HL-60 (cell line): Measurements from ENCODE around the gene SOBP.

ENCODE experiments used
- DNase-seq, 2 experiments: peaks; one replicate each; pipeline ENCODE4 v3.0.0-alpha.2; 2010 to 2020; ENCODE audit warnings: low read depth in 1 of 2, low spot score in 1 of 2
- H3K27ac ChIP-seq: fragments of 250-450 bp; sonication (Bioruptor Pico); replicated peaks from 2 replicates; pipeline ENCODE4 v1.5.1; 2020; ENCODE audit warnings: mild to moderate bottlenecking, moderate library complexity
- H3K27me3 ChIP-seq: fragments of 250-450 bp; sonication (Bioruptor Pico); 2 replicates; pipeline ENCODE4 v1.5.1; 2021; ENCODE audit warnings: mild to moderate bottlenecking, moderate library complexity; ENCODE audit not compliant: insufficient read depth, poor library complexity, severe bottlenecking
- H3K4me3 ChIP-seq: replicated peaks from 2 replicates; pipeline ENCODE4 v1.5.1; 2011; ENCODE audit warnings: mild to moderate bottlenecking, control low read depth, low read length; ENCODE audit not compliant: insufficient read depth
- CTCF ChIP-seq: IDR thresholded peaks from one replicate; pipeline ENCODE4 v1.5.1; 2011; ENCODE audit warnings: low read length, control low read depth, inconsistent platforms; ENCODE audit not compliant: insufficient read depth
- GABPA ChIP-seq: IDR thresholded peaks from 2 replicates; pipeline ENCODE4 v1.6.1; 2012; ENCODE audit warnings: low read depth
- POLR2AphosphoS5 ChIP-seq: IDR thresholded peaks from 2 replicates; pipeline ENCODE4 v1.6.1; 2012; ENCODE audit warnings: low read depth
- REST ChIP-seq: IDR thresholded peaks from 2 replicates; pipeline ENCODE4 v1.6.1; 2012; ENCODE audit warnings: low read depth; ENCODE audit not compliant: insufficient replicate concordance
- SPI1 ChIP-seq: IDR thresholded peaks from 2 replicates; pipeline ENCODE4 v1.6.1; 2012; ENCODE audit warnings: low read depth, mild to moderate bottlenecking, borderline replicate concordance

The SOBP gene

GRCh38 chr6:107642861-107643328 lies 153.0 kb downstream of the SOBP start:
- no peak overlapping the region for H3K27ac ChIP-seq
- H3K27me3 ChIP-seq: no peaks in the 10 kb centered on the region
- H3K4me3 ChIP-seq: no peak overlapping the region
- no peak for DNase-seq
- TF ChIP-seq CTCF (no peak), REST (no peak), POLR2AphosphoS5 (no peak), GABPA (no peak), SPI1 (no peak)

GRCh38 chr6:107644513-107644912 lies 154.6 kb downstream of the SOBP start:
- no peak for DNase-seq
- TF ChIP-seq REST: no peak
- TF ChIP-seq CTCF: no peak
- no peak for TF ChIP-seq POLR2AphosphoS5
- no peak for TF ChIP-seq GABPA
- TF ChIP-seq SPI1: no peak
- H3K27ac ChIP-seq: no peak overlapping the region

GRCh38 chr6:107645740-107646139 lies 155.8 kb downstream of the SOBP start:
- no peak overlapping the region for H3K27ac ChIP-seq
- no peaks in the 10 kb centered on the region for H3K27me3 ChIP-seq
- DNase-seq: no peak
- no peak for TF ChIP-seq SPI1
- TF ChIP-seq GABPA: no peak
- no peak for TF ChIP-seq CTCF
- TF ChIP-seq REST: no peak
- TF ChIP-seq POLR2AphosphoS5: no peak
- H3K4me3 ChIP-seq: no peak overlapping the region

More at GRCh38 chr6:107644513-107644912, 154.6 kb downstream of the SOBP start:
- Histone ChIP-seq H3K27me3 (no peaks in the 10 kb centered on the region), H3K4me3 (no peak overlapping the region)
